GM19438 (cell line): Measurements from ENCODE around the gene HBA2.
"Not testable (repeated sequence)": the region's sequence is repeated elsewhere in the genome, so short reads cannot be mapped to it uniquely, and the experiment has no call there.

Experiments
- ATAC-seq: cut with Tn5 transposase; IDR thresholded peaks from one replicate; pipeline ENCODE4 v1.9.1; 2021; ENCODE audit warnings: low read depth; ENCODE audit not compliant: unreplicated experiment

Gene HBA2

GRCh38 chr16:154217-155030 is 18.3 kb upstream of the HBA2 start:
- no peak for ATAC-seq

DNA sequence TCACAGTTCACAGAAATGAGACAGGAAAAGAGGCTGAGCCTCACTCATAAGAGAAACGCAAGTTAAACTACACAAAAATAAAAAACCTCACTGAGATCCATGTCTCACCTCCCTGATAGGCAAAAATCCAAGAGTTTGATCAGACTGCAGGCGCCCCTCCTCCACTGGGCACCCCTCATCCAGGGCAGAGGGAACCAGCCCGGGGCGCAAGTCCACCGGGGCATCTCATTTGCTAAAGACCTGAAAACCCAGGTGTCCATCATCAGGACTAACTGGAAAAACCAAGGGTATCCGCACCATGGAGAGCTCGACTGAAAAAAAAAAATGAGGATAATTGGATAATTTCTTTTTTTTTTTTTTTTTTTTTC is 17.7 kb upstream of the HBA2 start:
- no peak for ATAC-seq

- ATAC-seq, result no peak
Observed at GRCh38 chr16:159136-159849, 13.4 kb upstream of the HBA2 start.

DNA sequence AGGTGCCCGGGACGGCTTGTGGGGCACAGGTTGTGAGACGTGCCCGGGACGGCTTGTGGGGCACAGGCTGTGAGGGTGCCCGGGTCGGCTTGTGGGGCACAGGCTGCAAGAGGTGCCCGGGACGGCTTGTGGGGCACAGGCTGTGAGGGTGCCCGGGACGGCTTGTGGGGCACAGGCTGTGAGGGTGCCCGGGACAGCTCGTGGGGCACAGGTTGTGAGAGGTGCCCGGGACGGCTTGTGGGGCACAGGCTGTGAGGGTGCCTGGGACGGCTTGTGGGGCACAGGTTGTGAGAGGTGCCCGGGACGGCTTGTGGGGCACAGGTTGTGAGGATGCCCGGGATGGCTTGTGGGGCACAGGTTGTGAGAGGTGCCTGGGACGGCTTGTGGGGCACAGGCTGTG is 12.4 kb upstream of the HBA2 start:
- ATAC-seq, result not testable (repeated sequence)

DNA sequence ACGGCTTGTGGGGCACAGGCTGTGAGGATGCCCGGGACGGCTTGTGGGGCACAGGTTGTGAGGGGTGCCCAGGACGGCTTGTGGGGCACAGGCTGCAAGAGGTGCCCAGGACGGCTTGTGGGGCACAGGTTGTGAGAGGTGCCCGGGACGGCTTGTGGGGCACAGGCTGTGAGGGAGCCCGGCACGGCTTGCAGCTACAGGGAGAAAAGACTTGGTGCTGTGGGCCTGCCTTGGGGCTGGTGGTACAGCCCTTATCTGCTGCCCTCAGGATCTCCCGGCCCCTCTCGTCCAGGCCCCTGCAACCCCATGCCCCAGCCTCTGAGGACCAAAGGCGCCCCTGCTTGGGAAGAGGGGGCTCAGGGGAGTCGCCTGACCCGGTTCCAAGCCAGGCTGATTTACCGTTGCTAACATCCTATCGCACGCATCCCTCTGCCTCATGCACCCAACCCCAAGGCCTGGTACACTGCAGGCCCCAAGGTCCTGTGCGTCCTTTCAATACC is 11.9 kb upstream of the HBA2 start:
- ATAC-seq, result no peak

DNA sequence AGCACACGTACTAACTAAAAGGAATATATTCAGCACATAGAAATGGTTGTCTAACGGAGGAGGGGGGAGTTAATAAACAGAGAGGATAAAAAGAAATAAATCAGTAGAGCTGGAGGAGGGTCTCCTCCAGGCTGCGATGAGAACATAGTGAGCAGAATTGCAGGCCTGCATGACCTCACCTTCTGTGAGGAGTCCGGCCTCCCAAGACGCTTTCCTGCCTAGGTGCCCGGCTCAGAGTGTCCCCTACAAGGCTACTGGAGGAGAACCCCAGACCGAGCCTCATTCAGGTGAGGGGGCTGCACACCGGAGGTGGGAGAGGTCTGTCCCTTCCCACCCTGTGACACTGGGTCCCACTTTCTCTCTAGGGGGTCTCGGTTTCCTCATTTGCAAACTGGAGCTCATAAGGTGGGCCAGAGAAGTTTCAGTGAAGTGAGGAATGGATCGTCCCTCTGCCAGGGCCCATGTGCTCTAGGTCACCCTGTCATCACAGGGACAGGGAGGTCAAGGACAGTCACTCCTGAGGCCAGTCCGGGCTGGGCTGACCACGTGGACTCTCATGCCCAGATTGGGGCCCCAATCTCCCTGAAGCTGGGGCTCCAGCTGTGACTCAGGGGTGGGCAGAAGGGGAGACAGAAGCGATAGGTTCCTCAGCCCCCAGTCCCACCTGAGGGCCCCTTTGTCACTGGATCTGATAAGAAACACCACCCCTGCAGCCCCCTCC is 10.2 kb upstream of the HBA2 start:
- no peak for ATAC-seq

- ATAC-seq, result not testable (repeated sequence)
Observed at GRCh38 chr16:163139-163538, 9.5 kb upstream of the HBA2 start.

DNA sequence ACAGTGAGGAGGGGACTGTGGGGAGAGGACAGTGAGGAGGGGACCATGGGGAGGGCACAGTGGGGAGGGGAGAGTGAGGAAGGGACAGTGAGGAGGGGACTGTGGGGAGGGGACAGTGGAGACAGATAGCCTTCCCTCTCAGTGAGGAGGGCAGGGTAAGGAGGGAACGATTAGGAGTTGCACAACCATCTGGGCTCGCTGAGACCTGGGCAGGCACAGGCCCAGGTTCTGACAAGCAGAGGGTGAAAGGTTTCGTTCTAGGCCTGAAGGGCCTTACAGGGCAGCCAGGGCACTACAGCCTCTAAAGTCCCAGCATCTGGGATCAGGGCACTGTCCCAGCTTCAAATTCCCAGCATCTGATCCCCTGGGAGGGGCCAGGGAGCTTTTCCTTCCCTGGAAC is 9.0 kb upstream of the HBA2 start:
- not testable (repeated sequence) for ATAC-seq

DNA sequence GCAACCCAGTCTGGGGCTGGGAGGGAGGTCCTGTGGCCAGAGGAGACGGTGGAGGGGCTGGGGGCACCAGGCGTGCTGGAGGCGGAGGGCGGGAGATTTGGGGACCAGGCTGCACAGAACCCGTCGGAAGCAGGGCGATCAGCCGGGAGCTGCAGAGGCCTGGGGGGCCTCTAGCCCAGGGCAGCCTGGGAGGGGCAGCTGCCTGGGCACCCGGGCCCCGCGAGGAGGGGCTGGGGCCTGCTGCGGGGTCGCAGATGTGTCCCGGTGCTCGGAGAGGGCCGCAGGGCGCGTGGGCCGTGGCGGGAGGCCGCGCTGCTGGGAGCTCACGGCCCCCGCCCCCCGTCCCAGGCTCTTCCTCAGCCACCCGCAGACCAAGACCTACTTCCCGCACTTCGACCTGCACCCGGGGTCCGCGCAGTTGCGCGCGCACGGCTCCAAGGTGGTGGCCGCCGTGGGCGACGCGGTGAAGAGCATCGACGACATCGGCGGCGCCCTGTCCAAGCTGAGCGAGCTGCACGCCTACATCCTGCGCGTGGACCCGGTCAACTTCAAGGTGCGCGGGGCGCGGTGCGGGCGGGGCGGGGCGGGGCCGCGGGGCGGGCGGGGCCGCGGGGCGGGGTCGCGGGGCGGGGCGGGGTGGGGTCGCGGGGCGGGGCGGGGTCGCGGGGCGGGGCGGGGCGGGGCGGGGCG is 8.4 kb upstream of the HBA2 start:
- not testable (repeated sequence) for ATAC-seq

DNA sequence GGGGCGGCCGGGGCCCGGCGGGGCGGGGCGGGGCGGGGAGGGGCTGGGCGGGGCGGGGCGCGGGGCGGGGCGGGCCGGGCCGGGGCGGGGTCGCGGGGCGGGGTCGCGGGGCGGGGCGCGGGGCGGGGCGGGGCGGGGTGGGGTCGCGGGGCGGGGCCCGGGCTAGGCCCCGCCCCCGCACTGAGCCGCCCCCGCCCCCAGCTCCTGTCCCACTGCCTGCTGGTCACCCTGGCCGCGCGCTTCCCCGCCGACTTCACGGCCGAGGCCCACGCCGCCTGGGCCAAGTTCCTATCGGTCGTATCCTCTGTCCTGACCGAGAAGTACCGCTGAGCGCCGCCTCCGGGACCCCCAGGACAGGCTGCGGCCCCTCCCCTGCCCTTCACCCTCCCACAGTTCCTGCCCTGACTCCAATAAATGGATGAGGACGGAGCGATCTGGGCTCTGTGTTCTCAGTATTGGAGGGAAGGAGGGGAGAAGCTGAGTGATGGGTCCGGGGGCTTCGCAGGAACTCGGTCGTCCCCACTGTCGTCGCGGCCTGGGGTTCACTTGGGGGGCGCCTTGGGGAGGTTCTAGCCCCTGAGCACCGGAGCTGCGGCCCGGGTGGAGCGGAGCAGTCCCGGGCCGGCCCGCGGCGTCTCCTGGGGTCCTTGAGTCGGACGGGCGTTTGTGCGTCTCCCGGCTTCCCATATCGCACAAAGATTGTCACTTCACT is 7.7 kb upstream of the HBA2 start:
- no peak for ATAC-seq

- no peak for ATAC-seq
Observed at GRCh38 chr16:165539-166374, 6.9 kb upstream of the HBA2 start, which contains the start of gene HBM. TSS of gene HBM (plus strand) at chr16:165978. CDS start at chr16:165998, 20 bp downstream.

DNA sequence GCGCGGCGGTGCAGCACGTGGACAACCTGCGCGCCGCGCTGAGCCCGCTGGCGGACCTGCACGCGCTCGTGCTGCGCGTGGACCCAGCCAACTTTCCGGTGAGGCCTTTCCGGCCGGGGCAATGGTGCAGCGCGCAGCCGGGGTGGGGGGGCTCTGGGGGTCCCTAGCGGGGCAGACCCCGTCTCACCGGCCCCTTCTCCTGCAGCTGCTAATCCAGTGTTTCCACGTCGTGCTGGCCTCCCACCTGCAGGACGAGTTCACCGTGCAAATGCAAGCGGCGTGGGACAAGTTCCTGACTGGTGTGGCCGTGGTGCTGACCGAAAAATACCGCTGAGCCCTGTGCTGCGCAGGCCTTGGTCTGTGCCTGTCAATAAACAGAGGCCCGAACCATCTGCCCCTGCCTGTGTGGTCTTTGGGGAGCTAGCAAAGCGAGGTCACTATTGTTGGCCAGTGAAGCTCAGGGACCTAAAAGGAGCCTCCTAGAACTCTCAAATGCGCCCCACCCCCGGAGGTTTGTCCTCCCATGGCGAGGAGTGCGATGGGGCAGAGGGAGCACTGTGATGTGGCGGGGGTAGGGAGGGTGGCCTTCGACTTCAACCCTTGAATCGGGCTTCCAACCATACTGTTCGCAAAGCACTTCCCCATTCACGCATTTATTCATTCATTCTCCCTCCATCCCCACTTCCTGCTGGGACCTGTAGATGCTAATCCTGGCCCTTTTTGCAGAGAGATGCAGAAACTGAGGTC is 6.1 kb upstream of the HBA2 start:
- no peak for ATAC-seq

GRCh38 chr16:167122-167690 is 5.5 kb upstream of the HBA2 start:
- ATAC-seq, result no peak

DNA sequence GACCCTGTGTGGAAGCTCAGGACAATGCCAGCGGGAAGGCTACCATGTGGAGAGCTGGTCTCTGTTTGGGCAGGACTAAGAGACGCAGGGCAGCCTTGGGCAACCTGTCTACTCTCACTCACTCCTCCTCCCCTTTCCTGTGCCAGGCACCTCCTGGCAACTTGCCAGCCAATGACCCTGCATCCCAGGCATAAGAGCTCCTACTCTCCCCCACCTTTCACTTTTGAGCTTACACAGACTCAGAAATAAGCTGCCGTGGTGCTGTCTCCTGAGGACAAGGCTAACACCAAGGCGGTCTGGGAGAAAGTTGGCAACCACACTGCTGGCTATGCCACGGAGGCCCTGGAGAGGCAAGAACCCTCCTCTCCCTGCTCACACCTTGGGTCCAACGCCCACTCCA is 4.3 kb upstream of the HBA2 start:
- ATAC-seq, result no peak

GRCh38 chr16:169014-169413 is 3.7 kb upstream of the HBA2 start:
- no peak for ATAC-seq

GRCh38 chr16:170088-170507 is 2.6 kb upstream of the HBA2 start:
- not testable (repeated sequence) for ATAC-seq

- no peak for ATAC-seq
Observed at GRCh38 chr16:170788-171187, 1.9 kb upstream of the HBA2 start.
